ENCODE data around the gene TBC1D13.

GRCh38 chr9:128768606-128769005 lies 18.4 kb upstream of the TBC1D13 start:
- TF ChIP-seq CTCF (IDR thresholded peaks at IDR 0.05) (no peak), EZH2 (IDR thresholded peaks at IDR 0.05; ENCODE audit: borderline replicate concordance, insufficient read depth, low read depth, low read length, poor library complexity, severe bottlenecking) (no peak)

Measured in B cell (primary cell).